GM06990 (cell line): ENCODE data around the gene DYSF.

Experiments
- DNase-seq: peaks from one replicate; pipeline ENCODE4 v3.0.0-alpha.2; 2011; ENCODE audit not compliant: insufficient read length; ENCODE audit errors: extremely low read depth
- H3K27me3 ChIP-seq: replicated peaks from 2 replicates; pipeline ENCODE4 v1.6.0; 2011; ENCODE audit warnings: low read length; ENCODE audit not compliant: control insufficient read depth, insufficient read depth
- H3K36me3 ChIP-seq: 2 replicates; pipeline ENCODE4 v1.5.1; 2011; ENCODE audit warnings: low read length; ENCODE audit not compliant: control insufficient read depth, insufficient read depth
- H3K4me3 ChIP-seq: replicated peaks from 2 replicates; pipeline ENCODE4 v1.5.1; 2011; ENCODE audit warnings: low read depth, mild to moderate bottlenecking, control low read depth, low read length
- TF ChIP-seq, protein P1 (sequence below): IDR thresholded peaks from 2 replicates; pipeline ENCODE4 v1.5.1; 2011; ENCODE audit warnings: low read length, control low read depth, mild to moderate bottlenecking, inconsistent platforms; ENCODE audit not compliant: insufficient read depth, poor library complexity, severe bottlenecking

The DYSF gene

GRCh38 chr2:71587509-71588073 is 134.2 kb downstream of the DYSF start:
- no peak for DNase-seq
- TF ChIP-seq, protein P1, sequence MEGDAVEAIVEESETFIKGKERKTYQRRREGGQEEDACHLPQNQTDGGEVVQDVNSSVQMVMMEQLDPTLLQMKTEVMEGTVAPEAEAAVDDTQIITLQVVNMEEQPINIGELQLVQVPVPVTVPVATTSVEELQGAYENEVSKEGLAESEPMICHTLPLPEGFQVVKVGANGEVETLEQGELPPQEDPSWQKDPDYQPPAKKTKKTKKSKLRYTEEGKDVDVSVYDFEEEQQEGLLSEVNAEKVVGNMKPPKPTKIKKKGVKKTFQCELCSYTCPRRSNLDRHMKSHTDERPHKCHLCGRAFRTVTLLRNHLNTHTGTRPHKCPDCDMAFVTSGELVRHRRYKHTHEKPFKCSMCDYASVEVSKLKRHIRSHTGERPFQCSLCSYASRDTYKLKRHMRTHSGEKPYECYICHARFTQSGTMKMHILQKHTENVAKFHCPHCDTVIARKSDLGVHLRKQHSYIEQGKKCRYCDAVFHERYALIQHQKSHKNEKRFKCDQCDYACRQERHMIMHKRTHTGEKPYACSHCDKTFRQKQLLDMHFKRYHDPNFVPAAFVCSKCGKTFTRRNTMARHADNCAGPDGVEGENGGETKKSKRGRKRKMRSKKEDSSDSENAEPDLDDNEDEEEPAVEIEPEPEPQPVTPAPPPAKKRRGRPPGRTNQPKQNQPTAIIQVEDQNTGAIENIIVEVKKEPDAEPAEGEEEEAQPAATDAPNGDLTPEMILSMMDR = no peak

GRCh38 chr2:71588497-71589170 is 135.3 kb downstream of the DYSF start:
- peaks cover 2% of the 10 kb centered on the region for H3K27me3 ChIP-seq
- TF ChIP-seq, protein P1 = no peak
- H3K36me3 ChIP-seq = no peaks in the 10 kb centered on the region
- DNase-seq = no peak
- H3K4me3 ChIP-seq = no peak overlapping the region

More at GRCh38 chr2:71587509-71588073, 134.2 kb downstream of the DYSF start:
- Histone ChIP-seq H3K4me3 (no peak overlapping the region), H3K36me3 (no peaks in the 10 kb centered on the region), H3K27me3 (no peaks in the 10 kb centered on the region; the same call in none of the 2 replicates)

GRCh38 chr2:71589763-71590162 is 136.4 kb downstream of the DYSF start:
- H3K36me3 ChIP-seq = no peaks in the 10 kb centered on the region
- no peak for DNase-seq
- TF ChIP-seq, protein P1 = no peak
- peaks cover 2% of the 10 kb centered on the region for H3K27me3 ChIP-seq
- no peak overlapping the region for H3K4me3 ChIP-seq

- TF ChIP-seq, protein P1 = no peak
- no peak for DNase-seq
- no peak overlapping the region for H3K4me3 ChIP-seq
- H3K36me3 ChIP-seq = no peaks in the 10 kb centered on the region
- H3K27me3 ChIP-seq = peaks cover 2% of the 10 kb centered on the region
Measured at GRCh38 chr2:71591044-71591443, 137.7 kb downstream of the DYSF start.

- Histone ChIP-seq H3K36me3 (no peaks in the 10 kb centered on the region), H3K27me3 (peaks cover 2% of the 10 kb centered on the region), H3K4me3 (no peak overlapping the region)
- DNase-seq = no peak
- TF ChIP-seq, protein P1 = no peak
Measured at GRCh38 chr2:71592181-71592711, 138.9 kb downstream of the DYSF start.
